Kidney epithelial cell (primary cell): Measurements from ENCODE around the gene ZNF425. TPM values are rescaled to one million over a fixed set of nuclear protein-coding genes. Genes with fewer than 3 reads are reported as not detected.
A peak's percentile ranks its signal among the peaks of the same experiment; 100 is the strongest.

ENCODE experiments used
- DNase-seq: peaks from one replicate; pipeline ENCODE4 v3.0.0-alpha.2; 2010; ENCODE audit warnings: low read depth
- H3K27me3 ChIP-seq: 2 replicates; pipeline ENCODE4 v1.6.0; 2011; ENCODE audit warnings: low read length; ENCODE audit not compliant: control insufficient read depth, insufficient read depth
- H3K36me3 ChIP-seq: 2 replicates; pipeline ENCODE4 v1.5.1; 2011; ENCODE audit warnings: low read length; ENCODE audit not compliant: control insufficient read depth, insufficient read depth
- H3K4me3 ChIP-seq: 2 replicates; pipeline ENCODE4 v1.5.1; 2011; ENCODE audit warnings: low read depth, mild to moderate bottlenecking, control low read depth, low read length
- CTCF ChIP-seq: IDR thresholded peaks from 2 replicates; pipeline ENCODE4 v1.5.1; 2011; ENCODE audit warnings: mild to moderate bottlenecking, moderate library complexity, low read length, control low read depth, inconsistent platforms; ENCODE audit not compliant: insufficient read depth, poor library complexity, severe bottlenecking
- total RNA-seq: library from RNA; depleted of rRNA; stranded (reverse); fragments of >200 nt; gene quantifications from 2 replicates; pipeline ENCODE4 v1.2.3, GENCODE V29; 2015

The ZNF425 gene
- total RNA-seq, result 3.9 and 5.0 TPM in 2 replicates

- DNase-seq, result peak; percentile 56
- no peaks in the 10 kb centered on the region for H3K36me3 ChIP-seq
- TF ChIP-seq CTCF, result peak; percentile 73
- H3K4me3 ChIP-seq, result peak within 1 kb of the TSS; percentile 58
- no peaks in the 10 kb centered on the region for H3K27me3 ChIP-seq
These were observed at the start of gene ZNF425 for GRCh38 chr7:149125863-149126661. Gene ZNF425 (minus strand): TSS chr7:149126324. CDS start chr7:149126213, 111 bp downstream.

- peaks cover 1% of the 10 kb centered on the region for H3K36me3 ChIP-seq
- no peak for DNase-seq
- H3K4me3 ChIP-seq, result no peak overlapping the region
- H3K27me3 ChIP-seq, result no peaks in the 10 kb centered on the region
- no peak for TF ChIP-seq CTCF
These were observed 49.0 kb upstream of the ZNF425 start for GRCh38 chr7:149175150-149175549.

- DNase-seq, result no peak
- no peak for TF ChIP-seq CTCF
- no peak overlapping the region for H3K4me3 ChIP-seq
- H3K27me3 ChIP-seq, result no peaks in the 10 kb centered on the region
- H3K36me3 ChIP-seq, result no peaks in the 10 kb centered on the region
These were observed 46.4 kb upstream of the ZNF425 start for GRCh38 chr7:149172534-149172920.

- no peaks in the 10 kb centered on the region for H3K27me3 ChIP-seq
- H3K4me3 ChIP-seq, result no peak overlapping the region
- H3K36me3 ChIP-seq, result no peaks in the 10 kb centered on the region
- peak; percentile 44 for DNase-seq
- TF ChIP-seq CTCF, result no peak
These were observed 45.9 kb upstream of the ZNF425 start for GRCh38 chr7:149171892-149172533.

- TF ChIP-seq CTCF, result no peak
- no peak for DNase-seq
- Histone ChIP-seq H3K4me3 (no peak overlapping the region), H3K36me3 (peaks cover 1% of the 10 kb centered on the region), H3K27me3 (no peaks in the 10 kb centered on the region)
These were observed 40.7 kb upstream of the ZNF425 start for GRCh38 chr7:149166630-149167352.
